ENCODE data around the gene TMCC3. TPM values are rescaled to one million over a fixed set of nuclear protein-coding genes. Genes with fewer than 3 reads are reported as not detected.
A peak's percentile ranks its signal among the peaks of the same experiment; 100 is the strongest.

The TMCC3 gene
- total RNA-seq, 1 experiment from 2014 or later: 19.9 TPM

GRCh38 chr12:94679554-94680195 is 29.3 kb upstream of the TMCC3 start:
- no peak for DNase-seq
- TF ChIP-seq EZH2 (IDR thresholded peaks at IDR 0.05; ENCODE audit: low read depth): no peak
- TF ChIP-seq CTCF (conservative IDR thresholded peaks at IDR 0.05): no peak
- Histone ChIP-seq H3K27ac (no peak overlapping the region), H4K20me1 (ENCODE audit: insufficient read depth) (no peaks in the 10 kb centered on the region), H3F3A (ENCODE audit: insufficient read depth, low read depth) (0 out of 2 replicates have a peak, but pooled peaks cover 9% of the 10 kb centered on the region), H2AFZ (no peak overlapping the region), H3K36me3 (ENCODE audit: low read depth) (no peaks in the 10 kb centered on the region), H3K9me3 (ENCODE audit: insufficient read depth, low read depth) (no peaks in the 10 kb centered on the region), H3K4me3 (no peak overlapping the region), H3K27me3 (ENCODE audit: insufficient read depth, low read depth) (no peaks in the 10 kb centered on the region), H3K4me2 (no peak overlapping the region), H3K4me1 (replicated peaks; ENCODE audit: insufficient read depth) (peaks cover 20% of the 10 kb centered on the region), H3K79me2 (ENCODE audit: low read depth) (no peaks in the 10 kb centered on the region), H3K9me2 (ENCODE audit: insufficient read depth) (no peaks in the 10 kb centered on the region)
- POLR2A ChIA-PET (ENCODE audit: unreplicated experiment): no interaction called here
- no TSS peak for BruUV-seq (replicated peaks)
- CTCF ChIA-PET: no interaction called here
- intact Hi-C loops (cut with micrococcal nuclease; ENCODE audit: unreplicated experiment): no loop called here

DNA sequence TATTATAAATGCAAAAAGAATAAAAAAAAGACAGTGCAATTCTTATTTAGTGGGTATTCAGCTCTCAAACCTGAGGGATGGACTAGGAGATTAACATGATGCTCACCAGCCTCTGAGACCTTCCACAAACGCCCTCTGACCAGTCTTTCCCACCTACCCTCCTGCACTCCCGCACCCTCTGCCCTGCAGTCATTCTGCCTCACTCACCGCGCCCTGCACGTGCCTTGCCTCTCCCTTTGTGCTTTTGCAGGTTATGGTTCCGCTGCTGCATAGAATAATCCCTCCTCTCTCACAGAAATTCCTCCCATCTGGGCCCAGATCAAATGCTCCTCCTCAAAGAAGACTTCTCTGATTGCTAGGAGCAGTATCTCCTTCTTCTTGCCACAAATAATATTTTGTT is 28.5 kb upstream of the TMCC3 start:
- no peaks in the 10 kb centered on the region for H3K9me3 ChIP-seq (ENCODE audit: insufficient read depth, low read depth)
- no TSS peak for BruUV-seq (replicated peaks)
- H3K4me1 ChIP-seq (replicated peaks; ENCODE audit: insufficient read depth): peaks cover 20% of the 10 kb centered on the region
- no peak for DNase-seq
- H2AFZ ChIP-seq: no peak overlapping the region
- H4K20me1 ChIP-seq (ENCODE audit: insufficient read depth): no peaks in the 10 kb centered on the region
- no peaks in the 10 kb centered on the region for H3K79me2 ChIP-seq (ENCODE audit: low read depth)
- H3K4me3 ChIP-seq: no peak overlapping the region
- no peaks in the 10 kb centered on the region for H3K27me3 ChIP-seq (ENCODE audit: insufficient read depth, low read depth)
- H3K36me3 ChIP-seq (ENCODE audit: low read depth): no peaks in the 10 kb centered on the region
- 0 out of 2 replicates have a peak, but pooled peaks cover 9% of the 10 kb centered on the region for H3F3A ChIP-seq (ENCODE audit: insufficient read depth, low read depth)
- intact Hi-C loops (cut with micrococcal nuclease; ENCODE audit: unreplicated experiment): no loop called here
- ChIA-PET POLR2A (ENCODE audit: unreplicated experiment) (no interaction called here), CTCF (no interaction called here)
- no peak overlapping the region for H3K27ac ChIP-seq
- no peak overlapping the region for H3K4me2 ChIP-seq
- TF ChIP-seq CTCF (conservative IDR thresholded peaks at IDR 0.05): no peak
- TF ChIP-seq EZH2 (IDR thresholded peaks at IDR 0.05; ENCODE audit: low read depth): no peak
- H3K9me2 ChIP-seq (ENCODE audit: insufficient read depth): no peaks in the 10 kb centered on the region

- Histone ChIP-seq H3K9me3 (ENCODE audit: insufficient read depth, low read depth) (no peaks in the 10 kb centered on the region), H4K20me1 (ENCODE audit: insufficient read depth) (no peaks in the 10 kb centered on the region), H3K4me2 (peak overlapping the region; percentile 31), H3K79me2 (ENCODE audit: low read depth) (no peaks in the 10 kb centered on the region), H3K4me1 (replicated peaks; ENCODE audit: insufficient read depth) (peaks cover 20% of the 10 kb centered on the region), H3K36me3 (ENCODE audit: low read depth) (no peaks in the 10 kb centered on the region), H2AFZ (no peak overlapping the region), H3K27ac (peak overlapping the region; percentile 45), H3K4me3 (no peak overlapping the region), H3F3A (ENCODE audit: insufficient read depth, low read depth) (0 out of 2 replicates have a peak, but pooled peaks cover 9% of the 10 kb centered on the region), H3K27me3 (ENCODE audit: insufficient read depth, low read depth) (no peaks in the 10 kb centered on the region), H3K9me2 (ENCODE audit: insufficient read depth) (no peaks in the 10 kb centered on the region)
- TF ChIP-seq EZH2 (IDR thresholded peaks at IDR 0.05; ENCODE audit: low read depth) (no peak), CTCF (conservative IDR thresholded peaks at IDR 0.05) (no peak)
- intact Hi-C loops (cut with micrococcal nuclease; ENCODE audit: unreplicated experiment): no loop called here
- ChIA-PET CTCF (no interaction called here), POLR2A (ENCODE audit: unreplicated experiment) (no interaction called here)
- BruUV-seq (replicated peaks): no TSS peak
- no peak for DNase-seq
These were observed 28.0 kb upstream of the TMCC3 start for GRCh38 chr12:94678379-94678778.
